Neural cell (in vitro differentiated cells): ENCODE data around the gene EML5.

Experiments
- EP300 ChIP-seq: fragments of 450-650 bp; conservative IDR thresholded peaks from 2 replicates; pipeline ENCODE4 v1.6.1; 2014; ENCODE audit warnings: antibody characterized with exemption, mild to moderate bottlenecking, moderate library complexity; ENCODE audit not compliant: poor library complexity, severe bottlenecking
- EZH2 ChIP-seq: fragments of 200-600, 300-800 bp; shearing (Covaris generic), sonication (generic); IDR thresholded peaks from 2 replicates; pipeline ENCODE4 v1.6.1; 2014; ENCODE audit warnings: antibody characterized with exemption, low read length, borderline replicate concordance, mild to moderate bottlenecking; ENCODE audit not compliant: insufficient read depth, poor library complexity, severe bottlenecking
- MXI1 ChIP-seq: fragments of 450-650 bp; conservative IDR thresholded peaks from 2 replicates; pipeline ENCODE4 v1.6.1; 2014; ENCODE audit warnings: antibody characterized with exemption, mild to moderate bottlenecking; ENCODE audit not compliant: poor library complexity, severe bottlenecking
- POLR2AphosphoS5 ChIP-seq: IDR thresholded peaks from 2 replicates; pipeline ENCODE4 v1.6.1; 2012
- RAD21 ChIP-seq: fragments of 450-650 bp; conservative IDR thresholded peaks from 2 replicates; pipeline ENCODE4 v1.6.1; 2014; ENCODE audit warnings: antibody characterized with exemption, mild to moderate bottlenecking, moderate library complexity
- TAF1 ChIP-seq: IDR thresholded peaks from 2 replicates; pipeline ENCODE4 v1.6.1; 2012; ENCODE audit warnings: low read depth
- TF ChIP-seq, protein P1 (sequence below): fragments of 450-650 bp; IDR thresholded peaks from 2 replicates; pipeline ENCODE4 v1.5.1; 2014; ENCODE audit warnings: antibody characterized with exemption, mild to moderate bottlenecking, moderate library complexity; ENCODE audit not compliant: poor library complexity, severe bottlenecking
- TF ChIP-seq, protein P2 (sequence below): IDR thresholded peaks from 2 replicates; pipeline ENCODE4 v1.6.1; 2012; ENCODE audit warnings: borderline replicate concordance

DNA sequence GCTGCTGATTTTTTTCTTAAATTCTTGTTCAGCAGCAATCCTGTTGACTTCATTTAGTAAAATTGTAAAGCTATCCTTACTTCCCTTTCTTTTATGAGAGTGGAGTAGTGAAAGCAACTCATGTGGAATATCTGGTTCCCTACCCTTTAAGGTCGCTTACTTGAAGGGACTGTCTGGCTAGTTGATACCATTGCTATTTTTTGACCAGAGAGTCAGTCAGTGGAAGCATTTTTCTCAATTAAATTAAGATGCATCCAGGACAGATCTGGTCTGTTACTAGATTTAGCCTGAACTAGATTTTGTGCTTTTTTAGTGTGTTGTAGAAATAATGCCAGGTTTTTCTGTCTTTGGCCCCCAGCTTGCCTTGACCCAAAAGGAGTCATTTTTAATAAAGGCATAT, 49.7 kb upstream of the EML5 start:
- TF ChIP-seq, protein P1, sequence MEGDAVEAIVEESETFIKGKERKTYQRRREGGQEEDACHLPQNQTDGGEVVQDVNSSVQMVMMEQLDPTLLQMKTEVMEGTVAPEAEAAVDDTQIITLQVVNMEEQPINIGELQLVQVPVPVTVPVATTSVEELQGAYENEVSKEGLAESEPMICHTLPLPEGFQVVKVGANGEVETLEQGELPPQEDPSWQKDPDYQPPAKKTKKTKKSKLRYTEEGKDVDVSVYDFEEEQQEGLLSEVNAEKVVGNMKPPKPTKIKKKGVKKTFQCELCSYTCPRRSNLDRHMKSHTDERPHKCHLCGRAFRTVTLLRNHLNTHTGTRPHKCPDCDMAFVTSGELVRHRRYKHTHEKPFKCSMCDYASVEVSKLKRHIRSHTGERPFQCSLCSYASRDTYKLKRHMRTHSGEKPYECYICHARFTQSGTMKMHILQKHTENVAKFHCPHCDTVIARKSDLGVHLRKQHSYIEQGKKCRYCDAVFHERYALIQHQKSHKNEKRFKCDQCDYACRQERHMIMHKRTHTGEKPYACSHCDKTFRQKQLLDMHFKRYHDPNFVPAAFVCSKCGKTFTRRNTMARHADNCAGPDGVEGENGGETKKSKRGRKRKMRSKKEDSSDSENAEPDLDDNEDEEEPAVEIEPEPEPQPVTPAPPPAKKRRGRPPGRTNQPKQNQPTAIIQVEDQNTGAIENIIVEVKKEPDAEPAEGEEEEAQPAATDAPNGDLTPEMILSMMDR, result no peak
- no peak for TF ChIP-seq RAD21
- no peak for TF ChIP-seq MXI1
- no peak for TF ChIP-seq EZH2
- TF ChIP-seq POLR2AphosphoS5, result no peak
- no peak for TF ChIP-seq EP300
- no peak for TF ChIP-seq TAF1
- TF ChIP-seq, protein P2, sequence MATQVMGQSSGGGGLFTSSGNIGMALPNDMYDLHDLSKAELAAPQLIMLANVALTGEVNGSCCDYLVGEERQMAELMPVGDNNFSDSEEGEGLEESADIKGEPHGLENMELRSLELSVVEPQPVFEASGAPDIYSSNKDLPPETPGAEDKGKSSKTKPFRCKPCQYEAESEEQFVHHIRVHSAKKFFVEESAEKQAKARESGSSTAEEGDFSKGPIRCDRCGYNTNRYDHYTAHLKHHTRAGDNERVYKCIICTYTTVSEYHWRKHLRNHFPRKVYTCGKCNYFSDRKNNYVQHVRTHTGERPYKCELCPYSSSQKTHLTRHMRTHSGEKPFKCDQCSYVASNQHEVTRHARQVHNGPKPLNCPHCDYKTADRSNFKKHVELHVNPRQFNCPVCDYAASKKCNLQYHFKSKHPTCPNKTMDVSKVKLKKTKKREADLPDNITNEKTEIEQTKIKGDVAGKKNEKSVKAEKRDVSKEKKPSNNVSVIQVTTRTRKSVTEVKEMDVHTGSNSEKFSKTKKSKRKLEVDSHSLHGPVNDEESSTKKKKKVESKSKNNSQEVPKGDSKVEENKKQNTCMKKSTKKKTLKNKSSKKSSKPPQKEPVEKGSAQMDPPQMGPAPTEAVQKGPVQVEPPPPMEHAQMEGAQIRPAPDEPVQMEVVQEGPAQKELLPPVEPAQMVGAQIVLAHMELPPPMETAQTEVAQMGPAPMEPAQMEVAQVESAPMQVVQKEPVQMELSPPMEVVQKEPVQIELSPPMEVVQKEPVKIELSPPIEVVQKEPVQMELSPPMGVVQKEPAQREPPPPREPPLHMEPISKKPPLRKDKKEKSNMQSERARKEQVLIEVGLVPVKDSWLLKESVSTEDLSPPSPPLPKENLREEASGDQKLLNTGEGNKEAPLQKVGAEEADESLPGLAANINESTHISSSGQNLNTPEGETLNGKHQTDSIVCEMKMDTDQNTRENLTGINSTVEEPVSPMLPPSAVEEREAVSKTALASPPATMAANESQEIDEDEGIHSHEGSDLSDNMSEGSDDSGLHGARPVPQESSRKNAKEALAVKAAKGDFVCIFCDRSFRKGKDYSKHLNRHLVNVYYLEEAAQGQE, result no peak
